Fibroblast of lung (primary cell): ENCODE results near the gene KIF5A.

ENCODE experiments used
- EZH2 ChIP-seq: IDR thresholded peaks from 2 replicates; pipeline ENCODE4 v1.5.1; 2012; ENCODE audit warnings: low read length, control low read depth, mild to moderate bottlenecking; ENCODE audit errors: missing control alignments
- TF ChIP-seq, protein P1 (sequence below), 2 donors: IDR thresholded peaks in 1 of 2; conservative IDR thresholded peaks in 1 of 2; 1 replicate in 1 of 2; 2 replicates in 1 of 2; pipeline ENCODE4 v1.5.1; 2011 to 2012; ENCODE audit warnings: low read length in 2 of 2, control low read depth in 1 of 2, inconsistent platforms in 1 of 2, low read depth in 1 of 2, mild to moderate bottlenecking in 1 of 2

DNA sequence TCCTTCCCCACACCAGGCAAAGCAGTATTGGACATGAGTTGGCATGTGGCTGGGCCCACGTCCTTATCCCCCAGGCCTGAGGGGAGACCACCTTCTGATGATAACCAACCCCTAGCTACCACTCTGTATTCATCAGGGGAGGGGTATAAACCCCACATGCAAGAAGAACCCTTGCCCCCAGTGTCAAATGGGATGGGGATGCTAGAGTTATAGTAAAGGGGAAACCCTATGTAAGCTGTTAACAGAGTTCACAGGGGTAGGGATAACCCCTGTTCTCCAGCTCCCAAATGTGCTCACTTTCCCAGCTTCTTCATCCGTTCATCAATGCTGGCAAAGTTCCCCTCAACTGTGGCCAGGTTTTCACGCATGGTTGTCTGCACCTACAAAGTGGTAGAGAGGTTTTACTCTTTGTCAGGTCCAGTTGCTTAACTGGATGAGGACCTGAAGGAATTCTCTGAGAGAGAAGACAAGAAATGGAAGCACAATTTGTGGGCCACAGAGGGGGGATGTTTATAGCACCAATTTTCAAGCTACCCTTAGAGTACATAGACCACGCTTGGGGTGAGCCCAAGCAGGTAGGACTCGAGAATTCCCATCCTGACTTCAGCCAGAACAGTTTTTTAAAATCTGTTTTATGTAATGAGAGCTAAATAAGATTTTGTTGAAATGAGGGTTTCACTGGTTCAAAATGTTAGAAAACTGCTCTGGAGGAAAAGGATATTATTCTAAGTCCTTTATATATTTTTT, 19.3 kb upstream of the KIF5A start:
- TF ChIP-seq EZH2, result no peak
- TF ChIP-seq, protein P1, sequence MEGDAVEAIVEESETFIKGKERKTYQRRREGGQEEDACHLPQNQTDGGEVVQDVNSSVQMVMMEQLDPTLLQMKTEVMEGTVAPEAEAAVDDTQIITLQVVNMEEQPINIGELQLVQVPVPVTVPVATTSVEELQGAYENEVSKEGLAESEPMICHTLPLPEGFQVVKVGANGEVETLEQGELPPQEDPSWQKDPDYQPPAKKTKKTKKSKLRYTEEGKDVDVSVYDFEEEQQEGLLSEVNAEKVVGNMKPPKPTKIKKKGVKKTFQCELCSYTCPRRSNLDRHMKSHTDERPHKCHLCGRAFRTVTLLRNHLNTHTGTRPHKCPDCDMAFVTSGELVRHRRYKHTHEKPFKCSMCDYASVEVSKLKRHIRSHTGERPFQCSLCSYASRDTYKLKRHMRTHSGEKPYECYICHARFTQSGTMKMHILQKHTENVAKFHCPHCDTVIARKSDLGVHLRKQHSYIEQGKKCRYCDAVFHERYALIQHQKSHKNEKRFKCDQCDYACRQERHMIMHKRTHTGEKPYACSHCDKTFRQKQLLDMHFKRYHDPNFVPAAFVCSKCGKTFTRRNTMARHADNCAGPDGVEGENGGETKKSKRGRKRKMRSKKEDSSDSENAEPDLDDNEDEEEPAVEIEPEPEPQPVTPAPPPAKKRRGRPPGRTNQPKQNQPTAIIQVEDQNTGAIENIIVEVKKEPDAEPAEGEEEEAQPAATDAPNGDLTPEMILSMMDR (conservative IDR thresholded peaks at IDR 0.05 in 1 of 2, IDR thresholded peaks at IDR 0.05 in 1 of 2; ENCODE audit: low read depth in 1 of 2, low read length in 2 of 2), result no peak
